Fibroblast of lung (primary cell): ENCODE results near the gene DPYSL3. TPM values are rescaled to one million over a fixed set of nuclear protein-coding genes. Genes with fewer than 3 reads are reported as not detected.

Experiments used
- DNase-seq, 2 donors: peaks; one replicate each; pipeline versions ENCODE4 v3.0.0 to v3.0.0-alpha.2; 2010; ENCODE audit warnings: low read depth in 2 of 2
- H2AFZ ChIP-seq: 2 replicates; pipeline ENCODE4 v1.5.1; 2012; ENCODE audit warnings: low read length, control low read depth, inconsistent platforms
- H3K27ac ChIP-seq: 2 replicates; pipeline ENCODE4 v1.5.1; 2011; ENCODE audit warnings: low read length, control low read depth; ENCODE audit not compliant: insufficient read depth
- H3K27me3 ChIP-seq: 2 replicates; pipeline ENCODE4 v1.5.1; 2011; ENCODE audit warnings: mild to moderate bottlenecking, low read length; ENCODE audit not compliant: control insufficient read depth, insufficient read depth
- H3K36me3 ChIP-seq: 2 replicates; pipeline ENCODE4 v1.5.1; 2011; ENCODE audit warnings: low read length; ENCODE audit not compliant: control insufficient read depth, insufficient read depth
- H3K4me1 ChIP-seq: 2 replicates; pipeline ENCODE4 v1.5.1; 2011; ENCODE audit warnings: low read length; ENCODE audit not compliant: control insufficient read depth, insufficient read depth; ENCODE audit errors: extremely low read depth
- H3K4me2 ChIP-seq: 2 replicates; pipeline ENCODE4 v1.5.1; 2011; ENCODE audit warnings: low read length, control low read depth; ENCODE audit not compliant: insufficient read depth; ENCODE audit errors: extremely low read depth
- H3K4me3 ChIP-seq, 4 experiments: fragments of 200-600 bp in 1 of 4; sonication (generic) in 1 of 4; replicated peaks in 1 of 4; 2 replicates each; pipeline ENCODE4 v1.5.1; 2011 to 2016; ENCODE audit warnings: low read length in 4 of 4, low read depth in 3 of 4, mild to moderate bottlenecking in 3 of 4, control low read depth in 2 of 4, inconsistent platforms in 1 of 4, mixed read lengths in 1 of 4; ENCODE audit not compliant: insufficient read depth in 1 of 4; ENCODE audit errors: control extremely low read depth in 1 of 4
- H3K79me2 ChIP-seq: 2 replicates; pipeline ENCODE4 v1.5.1; 2012; ENCODE audit warnings: mild to moderate bottlenecking, low read length, inconsistent platforms; ENCODE audit not compliant: control insufficient read depth, insufficient read depth
- H3K9ac ChIP-seq: 2 replicates; pipeline ENCODE4 v1.5.1; 2011; ENCODE audit warnings: mild to moderate bottlenecking, low read length, control low read depth; ENCODE audit not compliant: insufficient read depth
- H3K9me3 ChIP-seq: 2 replicates; pipeline ENCODE4 v1.5.1; 2012; ENCODE audit warnings: low read depth, low read length; ENCODE audit not compliant: control insufficient read depth, insufficient read depth
- H4K20me1 ChIP-seq: 2 replicates; pipeline ENCODE4 v1.5.1; 2011; ENCODE audit warnings: low read length; ENCODE audit not compliant: control insufficient read depth, insufficient read depth; ENCODE audit errors: extremely low read depth
- CTCF ChIP-seq, 2 donors: IDR thresholded peaks in 1 of 2; conservative IDR thresholded peaks in 1 of 2; 1 replicate in 1 of 2; 2 replicates in 1 of 2; pipeline ENCODE4 v1.5.1; 2011 to 2012; ENCODE audit warnings: low read length in 2 of 2, control low read depth in 1 of 2, inconsistent platforms in 1 of 2, low read depth in 1 of 2, mild to moderate bottlenecking in 1 of 2
- EZH2 ChIP-seq: IDR thresholded peaks from 2 replicates; pipeline ENCODE4 v1.5.1; 2012; ENCODE audit warnings: low read length, control low read depth, mild to moderate bottlenecking; ENCODE audit errors: missing control alignments
- polyA plus RNA-seq, 2 donors: library from polyadenylated mRNA; depleted of rRNA in 1 of 2; stranded (reverse) in 1 of 2; unstranded in 1 of 2; fragments of >200 nt; gene quantifications; 2 replicates each; pipeline ENCODE4 v1.2.1, GENCODE V29; 2011 to 2012; ENCODE audit warnings: missing spikeins in 1 of 2
- total RNA-seq: library from RNA; depleted of rRNA; stranded (reverse); fragments of >200 nt; gene quantifications from 2 replicates; pipeline ENCODE4 v1.2.1, GENCODE V29; 2014

Gene DPYSL3
- total and polyA plus RNA-seq, 2 donors (not counting 1 experiment from before 2014, with no cell fraction given) = 52.4 to 206 TPM

DNA sequence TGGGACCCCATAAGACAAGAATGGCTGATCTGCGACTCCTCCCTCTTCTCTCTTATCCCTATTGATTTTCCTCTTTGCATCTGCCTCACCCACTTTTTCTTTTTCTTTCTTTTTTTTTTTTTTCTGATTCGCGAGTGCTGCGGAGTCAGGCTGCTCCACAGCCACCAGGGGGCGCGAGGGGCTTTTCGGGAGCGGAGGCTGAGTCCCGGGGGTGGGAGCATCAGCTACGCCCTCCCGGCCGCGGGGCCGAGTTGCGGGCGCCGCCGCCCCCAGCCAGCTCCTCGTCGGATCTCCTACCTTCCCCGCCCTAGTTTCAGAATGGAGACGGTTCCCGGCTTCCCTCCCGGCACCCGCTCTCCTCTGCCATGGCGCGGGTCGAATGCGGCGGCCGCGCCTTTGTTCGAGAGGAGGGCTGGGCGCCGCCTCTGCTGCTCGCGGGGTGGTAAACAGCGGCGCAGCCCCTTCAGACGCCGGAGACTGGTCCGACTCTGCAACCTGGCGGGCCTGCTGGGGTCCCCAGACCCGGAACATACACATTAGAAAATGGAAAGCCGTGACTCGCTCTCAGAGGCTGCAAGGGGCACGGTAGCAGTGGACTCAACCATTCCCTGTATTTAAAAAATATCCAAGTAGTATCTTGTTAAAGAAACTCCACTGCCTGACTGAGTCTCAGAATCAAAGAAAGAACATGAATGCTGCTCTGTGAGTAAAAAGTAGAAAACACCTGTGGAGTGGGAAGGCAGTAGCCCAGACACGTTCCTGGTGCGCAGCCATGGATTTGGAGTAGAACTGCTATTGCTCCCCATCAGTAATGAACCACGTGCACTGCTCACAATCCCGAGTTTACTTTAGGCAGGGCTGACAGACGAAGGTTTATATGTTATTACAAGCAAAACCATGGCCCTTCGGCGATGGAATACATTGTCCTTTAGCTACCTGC lies 55.7 kb downstream of the DPYSL3 start:
- no peaks in the 10 kb centered on the region for H3K27me3 ChIP-seq
- peaks cover 3% of the 10 kb centered on the region for H3K4me1 ChIP-seq
- H3K79me2 ChIP-seq = peaks cover 35% of the 10 kb centered on the region
- H3K9ac ChIP-seq = peak overlapping the region; percentile 78
- peak overlapping the region; percentile 61 to 85 (median 70) for H3K4me3 ChIP-seq
- peak overlapping the region; percentile 25 for H2AFZ ChIP-seq
- peak overlapping the region; percentile 77 for H3K27ac ChIP-seq
- TF ChIP-seq EZH2 = no peak
- peak; percentile 80 to 89 for TF ChIP-seq CTCF (conservative IDR thresholded peaks at IDR 0.05 in 1 of 2, IDR thresholded peaks at IDR 0.05 in 1 of 2; ENCODE audit: low read depth in 1 of 2, low read length in 2 of 2)
- H3K4me2 ChIP-seq = peak overlapping the region; percentile 48
- no peaks in the 10 kb centered on the region for H3K9me3 ChIP-seq
- peak; percentile 87 to 90 for DNase-seq
- no peaks in the 10 kb centered on the region for H4K20me1 ChIP-seq
- H3K36me3 ChIP-seq = no peaks in the 10 kb centered on the region

GRCh38 chr5:147452165-147452811 lies 57.6 kb downstream of the DPYSL3 start:
- no peaks in the 10 kb centered on the region for H3K27me3 ChIP-seq
- no peak overlapping the region for H3K27ac ChIP-seq
- no peak overlapping the region for H3K9ac ChIP-seq
- peak overlapping the region; percentile 85 for H3K4me2 ChIP-seq
- H3K36me3 ChIP-seq = no peaks in the 10 kb centered on the region
- no peak overlapping the region for H2AFZ ChIP-seq
- peak in 1 of 2 donors; percentile 43 for DNase-seq
- no peaks in the 10 kb centered on the region for H4K20me1 ChIP-seq
- H3K4me1 ChIP-seq = peaks cover 3% of the 10 kb centered on the region
- peaks cover 33% of the 10 kb centered on the region for H3K79me2 ChIP-seq
- peak overlapping the region; percentile 64 to 85 (median 76) for H3K4me3 ChIP-seq
- no peak for TF ChIP-seq CTCF (conservative IDR thresholded peaks at IDR 0.05 in 1 of 2, IDR thresholded peaks at IDR 0.05 in 1 of 2; ENCODE audit: low read depth in 1 of 2, low read length in 2 of 2)
- TF ChIP-seq EZH2 = no peak
- no peaks in the 10 kb centered on the region for H3K9me3 ChIP-seq

- no peak overlapping the region for H3K27ac ChIP-seq
- H3K4me2 ChIP-seq = no peak overlapping the region
- DNase-seq = no peak
- no peaks in the 10 kb centered on the region for H3K27me3 ChIP-seq
- H3K9ac ChIP-seq = no peak overlapping the region
- TF ChIP-seq EZH2 = no peak
- peaks cover 4% of the 10 kb centered on the region for H3K4me1 ChIP-seq
- H3K9me3 ChIP-seq = no peaks in the 10 kb centered on the region
- H3K4me3 ChIP-seq = no peak overlapping the region
- no peaks in the 10 kb centered on the region for H4K20me1 ChIP-seq
- no peak overlapping the region for H2AFZ ChIP-seq
- H3K36me3 ChIP-seq = no peaks in the 10 kb centered on the region
- H3K79me2 ChIP-seq = peaks cover 32% of the 10 kb centered on the region
These were observed 58.7 kb downstream of the DPYSL3 start for GRCh38 chr5:147451193-147451592.
